ENCODE measurements around the gene FAM241B.

The FAM241B gene

DNA sequence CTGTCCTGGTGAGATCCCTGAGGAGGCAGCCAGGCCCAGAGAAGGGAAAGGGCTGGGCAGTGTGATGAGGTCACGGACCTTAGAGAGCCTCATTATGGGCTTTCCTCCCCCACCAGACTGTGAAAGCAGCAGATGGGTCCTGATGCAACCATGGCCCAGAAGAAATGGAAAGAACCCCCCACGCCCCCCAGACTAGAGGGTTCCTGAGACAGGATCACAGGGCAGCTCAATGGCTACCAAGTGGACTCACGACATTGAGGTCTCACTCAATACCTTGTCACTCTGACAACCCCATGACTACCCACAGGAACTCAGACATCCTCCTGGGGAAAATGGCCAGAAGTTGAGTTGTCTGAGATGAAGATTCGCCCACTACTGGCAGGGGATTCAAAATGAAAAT lies 36.7 kb downstream of the FAM241B start:
- DNase-seq (ENCODE audit: low read depth in 3 of 3): no peak

DNA sequence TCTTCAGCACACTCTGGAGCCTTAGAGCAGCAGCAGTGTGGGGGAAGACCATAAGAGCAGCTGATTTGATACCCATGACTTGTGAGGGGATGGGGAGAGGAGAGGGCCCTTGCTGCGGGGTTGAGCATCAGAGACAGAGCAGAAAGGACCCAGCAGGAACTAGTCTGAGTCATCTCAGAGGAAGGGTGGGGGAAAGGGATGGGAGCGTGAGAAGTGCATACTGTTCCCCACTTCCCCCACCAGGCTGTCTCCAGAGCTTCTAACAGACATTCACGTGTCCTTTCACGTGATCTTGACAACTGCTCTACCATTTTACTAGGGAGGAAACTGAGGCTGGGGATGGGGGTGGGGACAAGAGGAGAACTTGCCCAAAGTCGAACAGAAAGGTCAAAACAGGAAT lies 38.7 kb downstream of the FAM241B start:
- DNase-seq (ENCODE audit: low read depth in 3 of 3): no peak

DNA sequence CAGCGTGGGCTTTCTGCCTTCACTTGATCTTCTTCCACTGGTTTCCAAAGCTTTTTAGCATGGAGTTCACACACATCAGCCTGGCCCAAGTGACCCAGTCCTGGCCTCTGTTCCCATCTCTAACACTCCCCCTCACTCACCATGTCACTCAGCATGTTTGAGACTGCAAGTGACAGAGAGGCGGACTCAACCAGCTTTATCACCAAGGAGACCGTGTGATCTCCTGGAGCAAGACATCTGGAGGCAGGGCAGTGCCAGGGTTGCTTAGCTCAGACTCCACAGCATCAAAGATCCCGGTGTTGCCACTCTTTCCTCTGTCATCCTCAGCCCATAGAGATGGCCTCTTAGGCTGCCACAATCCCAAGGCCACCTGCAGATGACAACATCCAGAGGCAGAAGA lies 39.4 kb downstream of the FAM241B start:
- DNase-seq (ENCODE audit: low read depth in 3 of 3): no peak

DNA sequence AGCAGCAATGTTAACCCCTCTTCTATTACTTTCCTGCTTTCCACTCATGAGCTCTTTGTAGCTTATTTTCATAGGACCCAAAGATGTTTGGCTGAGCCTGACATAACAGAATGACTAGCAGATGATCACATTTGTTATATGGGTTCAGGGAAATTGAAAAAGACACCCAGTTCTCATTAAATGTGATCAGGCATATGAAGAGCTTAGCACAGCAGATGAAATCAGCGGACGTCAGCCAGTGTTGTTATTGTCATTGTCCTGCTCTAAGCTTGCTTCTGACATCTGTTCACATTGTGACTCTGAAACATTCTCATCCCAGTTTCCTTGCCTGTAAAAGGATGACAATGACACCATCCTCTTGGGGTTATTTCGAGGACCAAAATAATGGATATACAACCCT lies 43.5 kb downstream of the FAM241B start:
- DNase-seq (ENCODE audit: low read depth in 3 of 3): no peak

DNA sequence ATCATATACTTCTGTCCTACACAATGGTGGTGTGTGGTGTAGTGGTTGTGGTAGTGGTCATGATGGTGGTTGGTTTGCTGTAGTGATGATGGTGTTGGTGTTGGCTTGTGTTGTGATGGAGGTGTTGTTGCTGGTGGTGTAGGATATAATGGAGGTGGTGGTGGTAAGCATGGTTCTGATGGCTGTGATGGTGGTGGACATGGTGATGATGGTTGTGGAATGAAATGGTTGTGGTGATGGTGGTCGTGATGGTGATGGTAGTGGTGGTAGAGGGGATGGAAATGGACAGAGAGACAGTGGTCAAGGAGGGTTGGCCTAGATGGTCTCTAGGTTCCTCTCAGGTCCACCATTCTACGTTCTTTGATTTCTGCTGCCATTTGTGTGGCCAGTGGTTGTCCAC lies 44.7 kb downstream of the FAM241B start:
- no peak for DNase-seq (ENCODE audit: low read depth in 3 of 3)

DNA sequence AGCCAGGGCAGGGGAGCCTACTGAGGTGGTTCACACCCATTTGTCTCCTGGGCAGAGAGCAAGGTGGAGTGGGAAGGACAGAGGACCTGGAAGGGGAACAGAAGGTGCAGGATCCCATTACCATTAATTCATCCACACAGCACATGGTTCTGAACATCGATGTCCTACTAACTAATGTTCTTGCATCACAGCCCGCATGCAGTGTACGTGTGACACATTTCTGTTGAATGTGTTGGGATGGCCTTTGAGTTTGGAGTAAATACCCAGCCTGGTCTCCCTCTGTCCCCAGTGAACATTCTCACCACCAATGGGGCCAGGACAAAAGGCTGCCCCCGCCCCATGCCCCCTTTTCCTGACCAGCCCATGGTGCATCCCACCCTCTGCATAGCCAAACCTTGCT lies 46.3 kb downstream of the FAM241B start:
- no peak for DNase-seq (ENCODE audit: low read depth in 3 of 3)

DNA sequence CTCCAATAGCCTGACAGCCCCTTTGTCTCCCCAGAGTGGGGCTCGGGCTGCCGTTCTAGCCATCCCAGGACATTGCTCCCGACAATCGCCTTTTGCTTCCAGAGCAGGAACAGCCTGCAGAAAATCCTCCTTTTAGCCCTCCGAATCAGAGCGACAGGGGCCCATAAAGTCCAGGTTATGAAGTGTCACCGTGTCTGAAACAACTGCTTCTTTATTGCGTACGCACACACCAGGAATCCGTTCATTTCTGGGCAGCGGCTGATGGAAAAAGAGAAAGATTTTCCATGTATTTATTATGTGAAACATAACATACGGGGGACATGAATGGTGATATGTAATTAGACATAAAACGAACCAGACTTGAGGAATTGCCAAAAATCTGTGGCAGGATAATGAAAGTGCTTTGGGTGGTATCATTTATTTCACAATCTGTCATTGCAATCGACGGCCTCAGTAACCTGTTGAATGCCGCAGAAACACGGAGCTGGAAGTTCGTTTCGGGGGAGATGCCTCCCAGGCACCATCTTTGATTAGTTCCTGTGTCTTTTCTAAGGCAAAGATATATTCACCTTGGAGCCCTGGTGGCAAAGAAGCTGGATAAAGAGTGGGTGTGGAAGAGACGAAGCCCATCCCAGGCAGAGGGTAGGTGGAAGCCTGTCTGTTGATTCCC lies 48.1 kb downstream of the FAM241B start:
- DNase-seq (ENCODE audit: low read depth in 3 of 3): no peak

DNA sequence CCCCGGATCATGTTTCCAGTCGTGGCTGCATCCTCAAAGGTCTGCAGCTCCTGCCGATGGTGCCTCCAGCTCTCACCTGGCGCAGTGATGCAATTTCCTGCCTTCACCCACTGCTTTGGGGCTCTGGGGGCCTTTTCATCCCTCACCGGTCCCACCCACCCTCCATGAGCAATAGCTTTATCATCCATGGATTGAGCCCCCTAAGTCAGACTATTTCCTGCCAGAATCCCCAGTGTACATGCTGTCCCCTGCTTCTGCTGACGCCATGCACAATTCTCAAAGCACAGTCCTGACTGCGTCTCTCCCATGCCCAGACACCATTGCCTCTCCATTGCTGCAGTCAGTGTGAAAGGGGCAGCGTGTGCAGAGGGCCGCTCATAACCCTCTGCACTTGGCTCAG lies 49.7 kb downstream of the FAM241B start:
- DNase-seq (ENCODE audit: low read depth in 3 of 3): no peak

DNA sequence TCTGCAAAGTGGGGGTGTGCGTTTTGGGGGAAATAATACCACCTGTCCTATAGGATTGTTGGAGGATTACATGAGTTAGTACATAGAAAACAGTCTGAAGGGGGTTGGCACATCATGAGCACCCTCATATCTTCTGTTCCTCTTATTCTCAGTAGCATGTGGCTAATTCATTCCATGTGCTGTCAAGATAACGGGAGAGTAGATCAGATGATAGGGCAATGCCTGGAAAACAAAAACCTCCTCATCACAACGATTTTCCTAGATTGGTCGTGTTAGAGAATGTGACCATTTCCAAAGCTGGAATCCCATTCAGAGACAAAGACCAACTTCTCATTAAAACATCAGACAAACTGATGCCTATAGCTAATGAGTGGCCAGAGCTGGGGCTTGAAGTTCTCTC lies 50.6 kb downstream of the FAM241B start:
- no peak for DNase-seq (ENCODE audit: low read depth in 3 of 3)

DNA sequence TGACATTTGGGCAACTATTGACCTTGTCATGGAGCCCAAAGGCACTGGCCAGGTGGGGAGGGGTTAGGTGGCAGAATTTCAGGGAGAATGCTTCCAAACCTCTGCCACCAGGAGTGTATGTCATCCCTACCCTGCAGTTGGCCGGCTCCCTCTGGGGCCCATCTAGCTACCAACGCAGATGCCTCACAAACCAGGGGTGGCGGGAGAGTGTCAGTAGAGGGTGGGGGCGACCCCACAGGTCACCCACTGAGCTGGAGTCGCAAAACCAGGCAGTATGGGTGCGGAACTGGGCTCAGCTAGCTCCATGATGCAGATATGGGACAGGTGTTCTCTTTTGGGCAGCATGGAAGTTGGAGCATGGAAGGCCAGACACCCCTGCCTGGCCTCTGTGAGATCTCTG lies 51.4 kb downstream of the FAM241B start:
- DNase-seq (ENCODE audit: low read depth in 3 of 3): no peak

DNA sequence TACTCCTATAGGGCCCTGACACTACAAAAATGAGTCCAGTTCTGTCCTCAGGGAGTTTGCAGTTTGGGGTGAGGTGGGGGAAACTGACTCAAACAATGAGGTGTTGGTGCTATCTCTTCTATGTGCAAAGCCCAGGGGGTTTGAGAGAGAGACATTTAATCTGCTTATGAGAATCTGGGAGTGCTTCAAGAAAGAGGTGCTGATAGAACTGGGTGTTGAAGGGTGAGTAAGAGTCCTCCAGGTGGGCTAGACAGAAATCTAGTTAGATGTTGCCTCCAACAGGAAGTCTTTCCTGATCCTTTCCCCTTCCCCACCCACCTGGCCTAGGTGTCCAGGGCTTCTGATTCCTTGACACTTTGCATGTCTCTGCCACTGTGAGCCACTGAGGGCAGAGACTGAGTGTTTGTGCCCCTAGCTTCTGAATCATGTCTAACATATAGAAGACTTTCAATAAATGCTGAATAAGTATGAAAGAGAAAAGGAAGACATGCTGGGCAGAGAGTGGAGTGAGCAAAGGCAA lies 53.0 kb downstream of the FAM241B start:
- no peak for DNase-seq (ENCODE audit: low read depth in 3 of 3)
